ENCODE data around the gene IL12RB1. TPM values are rescaled to one million over a fixed set of nuclear protein-coding genes. Genes with fewer than 3 reads are reported as not detected.

IL12RB1 gene
- polyA plus RNA-seq, 2 of the 4 experiments (the other 2 are of a cell fraction), result not detected

DNA sequence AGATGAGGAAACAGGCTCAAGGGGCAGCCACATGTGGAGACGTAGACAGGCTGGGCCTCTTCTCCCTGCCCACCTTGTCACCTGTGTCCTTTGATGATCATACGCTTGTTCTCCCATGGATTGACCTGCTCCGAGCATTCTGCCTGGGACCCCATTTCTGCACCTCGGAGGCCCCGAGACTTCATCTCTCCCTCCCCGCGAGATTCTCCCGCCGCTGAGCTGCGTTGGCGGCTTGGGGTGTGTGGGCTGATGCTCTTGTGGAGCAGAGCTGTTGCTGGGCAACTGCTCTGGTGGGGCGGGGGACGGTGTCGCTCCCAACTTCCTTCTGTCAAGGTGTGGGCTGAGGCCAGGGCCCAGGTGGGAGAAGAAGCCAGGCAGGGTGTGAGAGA, 33.0 kb upstream of the IL12RB1 start (continued):
- TF ChIP-seq, protein P1, sequence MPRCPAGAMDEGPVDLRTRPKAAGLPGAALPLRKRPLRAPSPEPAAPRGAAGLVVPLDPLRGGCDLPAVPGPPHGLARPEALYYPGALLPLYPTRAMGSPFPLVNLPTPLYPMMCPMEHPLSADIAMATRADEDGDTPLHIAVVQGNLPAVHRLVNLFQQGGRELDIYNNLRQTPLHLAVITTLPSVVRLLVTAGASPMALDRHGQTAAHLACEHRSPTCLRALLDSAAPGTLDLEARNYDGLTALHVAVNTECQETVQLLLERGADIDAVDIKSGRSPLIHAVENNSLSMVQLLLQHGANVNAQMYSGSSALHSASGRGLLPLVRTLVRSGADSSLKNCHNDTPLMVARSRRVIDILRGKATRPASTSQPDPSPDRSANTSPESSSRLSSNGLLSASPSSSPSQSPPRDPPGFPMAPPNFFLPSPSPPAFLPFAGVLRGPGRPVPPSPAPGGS (IDR thresholded peaks at IDR 0.05), result no peak
- no peak for TF ChIP-seq MAZ (IDR thresholded peaks at IDR 0.05; ENCODE audit: borderline replicate concordance, low read depth, low read length)
- TF ChIP-seq JUN (IDR thresholded peaks at IDR 0.05), result no peak
- no peak for TF ChIP-seq CEBPB (IDR thresholded peaks at IDR 0.05)
- no peak for TF ChIP-seq ESRRA (IDR thresholded peaks at IDR 0.05; ENCODE audit: borderline replicate concordance, low read length)

DNA sequence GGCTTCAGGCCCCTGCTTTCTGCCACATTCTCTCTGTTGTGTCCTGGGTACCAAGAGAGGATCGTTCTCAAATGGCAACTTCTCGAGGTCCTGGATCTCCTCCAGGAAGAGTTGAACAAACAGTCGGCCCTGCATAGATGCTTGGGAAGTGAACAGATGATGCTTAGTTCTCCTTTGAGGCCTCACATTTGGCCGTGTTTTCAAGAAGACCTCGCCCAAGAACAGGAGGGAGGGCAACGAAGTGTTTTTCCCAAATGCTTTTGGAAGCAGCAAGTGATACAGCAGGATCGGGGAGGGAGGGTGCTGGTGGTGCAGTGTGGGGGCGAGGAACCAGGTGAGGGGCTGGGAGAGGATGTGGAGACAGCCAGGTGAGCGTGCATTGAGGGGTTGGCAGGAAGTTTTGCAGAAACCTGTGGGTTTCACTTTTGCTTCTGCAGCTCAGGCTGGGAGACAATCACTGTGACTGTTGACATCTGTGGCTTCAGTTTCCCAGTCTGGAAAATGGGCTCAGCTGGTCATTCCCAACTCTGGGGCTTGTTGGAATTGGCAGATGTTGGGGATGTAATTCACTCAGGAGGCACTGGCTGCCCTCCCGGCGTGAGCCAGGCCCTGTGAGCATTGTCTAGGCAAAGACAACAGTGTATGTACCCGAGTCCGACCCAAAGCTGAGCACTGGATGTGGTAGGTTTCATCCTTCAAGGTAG, 32.4 kb upstream of the IL12RB1 start:
- H3K9me3 ChIP-seq, result no peaks in the 10 kb centered on the region
- POLR2A ChIA-PET, result interaction anchor here (0.5 kb wide), 1 partner anchor 13 kb away, joined by 12 read pairs; no protein-coding TSS in a partner anchor
- CTCF ChIA-PET, result interaction anchor here (1.2 to 2.1 kb wide), 4 partner anchors 33 to 52 kb away, joined by 4 to 8 read pairs (median 4); partner anchors contain the start of gene PIK3R2
- FAIRE-seq (no peak), ATAC-seq (no peak), DNase-seq (ENCODE audit: low read depth in 1 of 2, low spot score in 1 of 2) (no peak)
- no peak overlapping the region for H3K27ac ChIP-seq
- WGBS (ENCODE audit: missing lambda C conversion rate), result 83% methylated on average over 10 of the region's 13 CpGs
- no peak overlapping the region; the same call in 2 of the 3 replicates for H3K4me2 ChIP-seq
- TF ChIP-seq, protein P2, sequence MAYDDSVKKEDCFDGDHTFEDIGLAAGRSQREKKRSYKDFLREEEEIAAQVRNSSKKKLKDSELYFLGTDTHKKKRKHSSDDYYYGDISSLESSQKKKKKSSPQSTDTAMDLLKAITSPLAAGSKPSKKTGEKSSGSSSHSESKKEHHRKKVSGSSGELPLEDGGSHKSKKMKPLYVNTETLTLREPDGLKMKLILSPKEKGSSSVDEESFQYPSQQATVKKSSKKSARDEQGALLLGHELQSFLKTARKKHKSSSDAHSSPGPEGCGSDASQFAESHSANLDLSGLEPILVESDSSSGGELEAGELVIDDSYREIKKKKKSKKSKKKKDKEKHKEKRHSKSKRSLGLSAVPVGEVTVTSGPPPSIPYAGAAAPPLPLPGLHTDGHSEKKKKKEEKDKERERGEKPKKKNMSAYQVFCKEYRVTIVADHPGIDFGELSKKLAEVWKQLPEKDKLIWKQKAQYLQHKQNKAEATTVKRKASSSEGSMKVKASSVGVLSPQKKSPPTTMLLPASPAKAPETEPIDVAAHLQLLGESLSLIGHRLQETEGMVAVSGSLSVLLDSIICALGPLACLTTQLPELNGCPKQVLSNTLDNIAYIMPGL (CRISPR knock-in tag; IDR thresholded peaks at IDR 0.05; ENCODE audit: borderline replicate concordance), result no peak
- TF ChIP-seq KDM5A (IDR thresholded peaks at IDR 0.05) (no peak), JUNB (IDR thresholded peaks at IDR 0.05) (no peak)
- 0 out of 3 replicates have a peak, but pooled peaks cover 8% of the 10 kb centered on the region for H3K4me1 ChIP-seq
- H3K4me3 ChIP-seq, result no peak overlapping the region; the same call in 2 of the 3 replicates

DNA sequence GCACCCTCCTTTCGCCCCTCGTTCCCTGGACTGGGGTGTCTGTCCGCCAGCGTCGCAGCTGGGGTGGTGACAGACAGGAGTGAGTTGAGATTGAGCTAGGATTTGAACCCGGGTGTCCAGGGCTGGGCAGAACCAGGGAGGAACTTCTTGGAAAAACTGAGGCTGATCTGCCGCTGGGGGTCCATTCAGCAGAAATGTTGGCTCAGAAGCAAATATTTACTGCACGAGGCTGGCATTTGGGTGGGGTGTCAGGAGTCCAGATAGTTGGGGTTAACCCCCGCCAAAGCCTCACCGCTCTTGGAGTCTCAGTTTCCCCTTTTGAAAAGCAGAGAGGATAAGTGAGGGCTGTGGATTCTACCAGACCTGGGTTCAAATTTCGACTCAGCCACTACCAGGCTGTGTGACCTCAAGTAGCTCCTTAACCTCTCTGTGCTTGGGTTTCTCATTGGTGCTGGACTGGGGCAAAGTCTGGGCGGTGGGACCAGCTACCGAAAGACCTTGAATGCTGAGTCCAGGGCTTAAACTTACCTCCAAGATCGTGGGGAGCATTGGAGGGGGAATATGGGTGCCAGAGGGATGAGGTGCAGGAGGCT, 31.8 kb upstream of the IL12RB1 start:
- POLR2A ChIA-PET, result interaction anchor here (0.5 kb wide), 1 partner anchor 12 kb away, joined by 12 read pairs; no protein-coding TSS in a partner anchor
- peak; percentile 83; the same call in 1 of the 2 replicates for TF ChIP-seq KDM1A (IDR thresholded peaks at IDR 0.05; ENCODE audit: low read depth)
- no peak for TF ChIP-seq BHLHE40 (IDR thresholded peaks at IDR 0.05; ENCODE audit: low read depth, low read length)
- 36% methylated on average over 7 of the region's 14 CpGs for WGBS (ENCODE audit: missing lambda C conversion rate)
- Histone ChIP-seq H3K9me3 (no peaks in the 10 kb centered on the region), H3K4me2 (peak overlapping the region; percentile 96), H3K4me3 (peak overlapping the region; percentile 71), H3K27ac (peak overlapping the region; percentile 76 to 84), H3K4me1 (0 out of 3 replicates have a peak, but pooled peaks cover 8% of the 10 kb centered on the region)
- DNase-seq (ENCODE audit: low read depth in 1 of 2, low spot score in 1 of 2), result no peak
- FAIRE-seq, result no peak
- CTCF ChIA-PET, result interaction anchor here (1.1 to 2.1 kb wide), 4 partner anchors 34 to 100 kb away, joined by 3 to 4 read pairs (median 4); partner anchors contain the start of gene PIK3R2
- ATAC-seq, result no peak

DNA sequence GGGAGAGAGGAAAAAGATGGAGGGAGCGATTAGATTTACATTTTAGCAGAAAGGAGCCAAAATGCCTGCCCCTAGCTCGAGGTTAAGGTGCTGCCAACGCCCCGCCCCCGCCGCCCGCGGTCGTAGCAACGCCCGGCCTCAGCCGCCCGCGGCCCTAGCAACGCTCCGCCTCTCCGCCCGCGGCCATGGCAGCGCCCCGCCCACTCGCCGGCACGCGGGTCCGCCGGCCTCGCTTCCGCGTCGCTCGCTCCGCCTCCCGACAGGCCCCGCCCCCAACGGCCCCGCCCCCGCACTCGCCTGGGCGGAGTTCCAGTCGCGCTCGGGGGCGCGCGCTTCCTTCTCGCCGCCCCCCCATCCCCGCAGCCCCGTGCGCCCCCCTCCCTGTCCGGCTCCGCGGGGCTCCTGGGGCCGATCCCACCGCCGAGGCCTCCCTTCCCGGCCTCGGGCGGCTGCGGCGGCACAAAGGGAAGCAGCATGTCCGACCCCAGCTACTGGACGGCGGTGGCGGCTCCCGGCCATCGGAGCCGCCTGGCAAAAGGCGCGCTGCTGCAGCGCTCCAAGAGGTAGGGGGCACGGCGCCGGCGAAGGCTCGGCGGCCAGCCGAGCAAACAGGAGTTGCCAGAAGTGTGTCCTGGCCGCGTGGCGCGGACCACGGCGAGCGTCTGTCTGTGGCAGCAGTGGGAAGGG, 31.1 kb upstream of the IL12RB1 start:
- TF ChIP-seq, protein P3, sequence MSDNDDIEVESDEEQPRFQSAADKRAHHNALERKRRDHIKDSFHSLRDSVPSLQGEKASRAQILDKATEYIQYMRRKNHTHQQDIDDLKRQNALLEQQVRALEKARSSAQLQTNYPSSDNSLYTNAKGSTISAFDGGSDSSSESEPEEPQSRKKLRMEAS (IDR thresholded peaks at IDR 0.05), result peak; percentile 3; the same call in 1 of the 2 replicates
- no peak for TF ChIP-seq CBX2 (IDR thresholded peaks at IDR 0.05; ENCODE audit: borderline replicate concordance, low read depth)
- TF ChIP-seq, protein P4, sequence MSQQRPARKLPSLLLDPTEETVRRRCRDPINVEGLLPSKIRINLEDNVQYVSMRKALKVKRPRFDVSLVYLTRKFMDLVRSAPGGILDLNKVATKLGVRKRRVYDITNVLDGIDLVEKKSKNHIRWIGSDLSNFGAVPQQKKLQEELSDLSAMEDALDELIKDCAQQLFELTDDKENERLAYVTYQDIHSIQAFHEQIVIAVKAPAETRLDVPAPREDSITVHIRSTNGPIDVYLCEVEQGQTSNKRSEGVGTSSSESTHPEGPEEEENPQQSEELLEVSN (IDR thresholded peaks at IDR 0.05; ENCODE audit: borderline replicate concordance, low read depth), result peak; percentile 61; the same call in 1 of the 2 replicates
- ChIA-PET CTCF (interaction anchor here (1.1 to 2.1 kb wide), 4 partner anchors 35 to 101 kb away, joined by 3 to 4 read pairs (median 4); partner anchors contain the start of gene PIK3R2), POLR2A (no interaction called here)
- 0 out of 3 replicates have a peak, but pooled peaks cover 8% of the 10 kb centered on the region for H3K4me1 ChIP-seq
- peak overlapping the region; percentile 71 for H3K4me3 ChIP-seq
- peak; percentile 55 to 70 for DNase-seq (ENCODE audit: low read depth in 1 of 2, low spot score in 1 of 2)
- peak overlapping the region; percentile 96 for H3K4me2 ChIP-seq
- peak; percentile 73 to 83 for ATAC-seq
- WGBS (ENCODE audit: missing lambda C conversion rate), result 7% methylated on average over 6 of the region's 86 CpGs
- FAIRE-seq, result no peak
- peak overlapping the region; percentile 76 to 84 for H3K27ac ChIP-seq
- H3K9me3 ChIP-seq, result no peaks in the 10 kb centered on the region

All from A549 (cell line).